ENCODE measurements around the gene CUL5.

GRCh38 chr11:108111126-108111525 lies 102.4 kb downstream of the CUL5 start:
- TF ChIP-seq CTCF (IDR thresholded peaks at IDR 0.05) (no peak), POLR2A (IDR thresholded peaks at IDR 0.05) (no peak)
